B cell (primary cell): ENCODE results near the gene FAM107B. TPM values are rescaled to one million over a fixed set of nuclear protein-coding genes. Genes with fewer than 3 reads are reported as not detected.

Experiments used
- ATAC-seq: fragments of 200-7000 bp; cut with Tn5 transposase; one replicate; pipeline ENCODE4 v1.10.0; 2021; ENCODE audit warnings: low read depth, mild to moderate bottlenecking, moderate number of reproducible peaks, moderate library complexity
- CTCF ChIA-PET: fragments of 350-600 bp; sonication (Branson Sonifier 250); formaldehyde crosslinking; loops from one replicate; lab custom pipeline; 2021; ENCODE audit warnings: antibody characterized with exemption, inconsistent platforms; lab: Charles Lee
- POLR2A ChIA-PET: fragments of 350-600 bp; sonication (Branson Sonifier 250); formaldehyde crosslinking; loops from one replicate; lab custom pipeline; 2021; ENCODE audit warnings: antibody characterized with exemption; lab: Charles Lee
- DNase-seq: peaks from one replicate; pipeline ENCODE4 v3.0.0; 2013
- H2AFZ ChIP-seq: 2 replicates; pipeline ENCODE4 v1.6.1; 2012; ENCODE audit warnings: mild to moderate bottlenecking, low read depth, low read length; ENCODE audit not compliant: insufficient read depth, poor library complexity, severe bottlenecking
- H3K27ac ChIP-seq, 2 donors: 1 replicate in 1 of 2; 2 replicates in 1 of 2; pipeline ENCODE4 v1.5.1; 2012 to 2013; ENCODE audit warnings: low read length in 2 of 2, mild to moderate bottlenecking in 2 of 2, moderate library complexity in 1 of 2
- H3K27me3 ChIP-seq, 4 experiments: fragments of 200-600 bp in 1 of 4; sonication (generic) in 1 of 4; replicated peaks in 1 of 4; 1 replicate in 2 of 4; 2 replicates in 2 of 4; pipeline versions ENCODE4 v1.6.1 to v1.7.0; 2013 to 2016; ENCODE audit warnings: low read length in 3 of 4, mild to moderate bottlenecking in 2 of 4, mixed read lengths in 1 of 4, moderate library complexity in 1 of 4; ENCODE audit not compliant: insufficient read depth in 4 of 4, control insufficient read depth in 3 of 4; ENCODE audit errors: control extremely low read depth in 1 of 4
- H3K36me3 ChIP-seq, 2 experiments: replicated peaks in 1 of 2; 1 replicate in 1 of 2; 2 replicates in 1 of 2; pipeline versions ENCODE4 v1.6.1 to v1.7.1; 2013; ENCODE audit warnings: low read length in 1 of 2; ENCODE audit not compliant: insufficient read depth in 2 of 2, control insufficient read depth in 1 of 2; ENCODE audit errors: control extremely low read depth in 1 of 2, extremely low read depth in 1 of 2
- H3K4me1 ChIP-seq, 2 donors: fragments of 200-600 bp in 1 of 2; sonication (generic) in 1 of 2; 1 replicate in 1 of 2; 2 replicates in 1 of 2; pipeline versions ENCODE4 v1.5.1 to v1.6.1; 2013 to 2017; ENCODE audit warnings: low read length in 2 of 2; ENCODE audit not compliant: control insufficient read depth in 2 of 2, insufficient read depth in 2 of 2
- H3K4me2 ChIP-seq: replicated peaks from 2 replicates; pipeline ENCODE3; 2012; ENCODE audit warnings: mild to moderate bottlenecking, low read depth, low read length; ENCODE audit not compliant: poor library complexity, severe bottlenecking
- H3K4me3 ChIP-seq, 5 experiments: fragments of 200-600 bp in 1 of 5; sonication (generic) in 1 of 5; 1 replicate in 3 of 5; 2 replicates in 2 of 5; pipeline versions ENCODE4 v1.5.1 to v1.7.0; 2011 to 2016; ENCODE audit warnings: low read length in 4 of 5, mild to moderate bottlenecking in 4 of 5, low read depth in 2 of 5, control low read depth in 1 of 5, moderate library complexity in 1 of 5; ENCODE audit not compliant: insufficient read depth in 1 of 5; ENCODE audit errors: control extremely low read depth in 1 of 5, extremely low read depth in 1 of 5
- H3K79me2 ChIP-seq: fragments of 200-600 bp; sonication (generic); one replicate; pipeline ENCODE4 v1.6.0; 2016; ENCODE audit warnings: low read length; ENCODE audit not compliant: control insufficient read depth, insufficient read depth
- H3K9ac ChIP-seq: fragments of 200-600 bp; sonication (generic); 2 replicates; pipeline ENCODE4 v1.6.1; 2017; ENCODE audit warnings: mild to moderate bottlenecking, low read length, moderate library complexity
- H3K9me3 ChIP-seq, 3 donors: one replicate each; pipeline versions ENCODE4 v1.6.1 to v1.7.1; 2013; ENCODE audit warnings: low read length in 2 of 3; ENCODE audit not compliant: control insufficient read depth in 2 of 3, insufficient read depth in 1 of 3; ENCODE audit errors: control extremely low read depth in 1 of 3
- H4K20me1 ChIP-seq: 2 replicates; pipeline ENCODE4 v1.6.0; 2012; ENCODE audit warnings: mild to moderate bottlenecking, low read length; ENCODE audit not compliant: insufficient read depth, control insufficient read depth, poor library complexity, severe bottlenecking
- H3K27ac Mint-ChIP-seq: one replicate; pipeline ENCODE4 v1.8.0; 2021; ENCODE audit warnings: mixed read lengths
- H3K27me3 Mint-ChIP-seq: one replicate; pipeline ENCODE4 v1.8.0; 2021; ENCODE audit warnings: mixed read lengths
- H3K4me1 Mint-ChIP-seq: one replicate; pipeline ENCODE4 v1.8.0; 2021; ENCODE audit warnings: mixed read lengths
- H3K4me3 Mint-ChIP-seq: one replicate; pipeline ENCODE4 v1.8.0; 2021; ENCODE audit warnings: mixed read lengths
- H3K9me3 Mint-ChIP-seq: one replicate; pipeline ENCODE4 v1.8.0; 2022; ENCODE audit warnings: mixed read lengths; ENCODE audit not compliant: insufficient read depth
- CTCF ChIP-seq: fragments of 200-600 bp; IDR thresholded peaks from one replicate; pipeline ENCODE4 v1.8.0; 2022; ENCODE audit warnings: antibody characterized with exemption, mild to moderate bottlenecking
- EZH2 ChIP-seq: IDR thresholded peaks from 2 replicates; pipeline ENCODE4 v1.6.1; 2012; ENCODE audit warnings: borderline replicate concordance, low read depth, mild to moderate bottlenecking, moderate library complexity, low read length; ENCODE audit not compliant: insufficient read depth, poor library complexity, severe bottlenecking
- WGBS: methylation state at CpG from one replicate; pipeline ENCODE4 v1.1.5; 2013; ENCODE audit warnings: missing lambda C conversion rate; ENCODE audit not compliant: insufficient coverage; 5-methylcytosine and 5-hydroxymethylcytosine counted together
- intact Hi-C: fragments of 100-400 bp; cut with micrococcal nuclease; formaldehyde crosslinking; loops from one replicate; pipeline ENCODE4 v1.10.0; 2022
- polyA plus RNA-seq: library from polyadenylated mRNA; depleted of rRNA; stranded (reverse); fragments of >200 nt; gene quantifications from 2 replicates; pipeline ENCODE4 v1.2.3, GENCODE V29; 2012
- total RNA-seq, 2 donors: library from RNA; stranded (reverse); fragments of 120-200 nt in 1 of 2; gene quantifications; 1 replicate in 1 of 2; 2 replicates in 1 of 2; pipeline versions ENCODE4 v1.2.3 to v1.2.4, GENCODE V29; 2013 to 2022

The FAM107B gene
- total and polyA plus RNA-seq, 2 donors (not counting 1 experiment from before 2014, with no cell fraction given), result 31.9 to 318 TPM

- Mint-ChIP-seq H3K9me3 (peaks cover 7% of the 10 kb centered on the region), H3K27me3 (no peaks in the 10 kb centered on the region), H3K4me3 (no peak overlapping the region), H3K27ac (peak overlapping the region; percentile 55), H3K4me1 (peaks cover 27% of the 10 kb centered on the region)
- H3K9ac ChIP-seq, result no peak overlapping the region
- no peaks in the 10 kb centered on the region for H4K20me1 ChIP-seq
- no peak overlapping the region for H3K27ac ChIP-seq
- WGBS, result 93% methylated on average over 5 of the region's 8 CpGs
- H3K79me2 ChIP-seq, result no peaks in the 10 kb centered on the region
- CTCF ChIA-PET, result no interaction called here
- H3K4me3 ChIP-seq, result no peak overlapping the region
- H3K4me2 ChIP-seq, result no peak overlapping the region
- H3K36me3 ChIP-seq, result no peaks in the 10 kb centered on the region
- TF ChIP-seq CTCF, result no peak
- no peak for TF ChIP-seq EZH2
- ATAC-seq (no peak), DNase-seq (no peak)
- H2AFZ ChIP-seq, result no peak overlapping the region
- H3K4me1 ChIP-seq, result peaks cover 16 to 18% of the 10 kb centered on the region in 2 donors
- POLR2A ChIA-PET, result interaction anchor here (0.5 kb wide), 1 partner anchor 22 kb away, joined by 3 read pairs; no protein-coding TSS in a partner anchor
- no peaks in the 10 kb centered on the region for H3K27me3 ChIP-seq
- intact Hi-C loops, result loop anchor here (5.0 kb wide), 1 partner anchor 132 kb away; no protein-coding TSS in a partner anchor
- peaks cover 4 to 10% (median 6%) of the 10 kb centered on the region in 3 donors for H3K9me3 ChIP-seq
Observed at GRCh38 chr10:14670551-14671240, 104.0 kb downstream of the FAM107B start.

GRCh38 chr10:14669576-14669975 lies 105.1 kb downstream of the FAM107B start:
- Histone ChIP-seq H3K9ac (no peak overlapping the region), H3K27ac (no peak overlapping the region), H3K9me3 (peaks cover 4 to 12% (median 6%) of the 10 kb centered on the region in 3 donors), H4K20me1 (no peaks in the 10 kb centered on the region), H3K4me1 (peaks cover 16 to 17% of the 10 kb centered on the region in 2 donors), H3K79me2 (no peaks in the 10 kb centered on the region), H3K36me3 (no peaks in the 10 kb centered on the region), H3K4me3 (no peak overlapping the region), H3K4me2 (no peak overlapping the region), H3K27me3 (no peaks in the 10 kb centered on the region), H2AFZ (no peak overlapping the region)
- WGBS, result no CpG with 5 or more reads among the region's 1 CpG
- Mint-ChIP-seq H3K27me3 (no peaks in the 10 kb centered on the region), H3K27ac (no peak overlapping the region), H3K4me3 (no peak overlapping the region), H3K9me3 (peaks cover 7% of the 10 kb centered on the region), H3K4me1 (peaks cover 19% of the 10 kb centered on the region)
- CTCF ChIA-PET, result no interaction called here
- intact Hi-C loops, result no loop called here
- no peak for TF ChIP-seq CTCF
- no peak for TF ChIP-seq EZH2
- no peak for ATAC-seq
- DNase-seq, result no peak
- POLR2A ChIA-PET, result interaction anchor here (0.7 kb wide), 1 partner anchor 18 kb away, joined by 3 read pairs; no protein-coding TSS in a partner anchor
